T-cell (primary cell): ENCODE results near the gene LCN15. TPM values are rescaled to one million over a fixed set of nuclear protein-coding genes. Genes with fewer than 3 reads are reported as not detected.
A peak's percentile ranks its signal among the peaks of the same experiment; 100 is the strongest.
"Not testable (repeated sequence)": the region's sequence is repeated elsewhere in the genome, so short reads cannot be mapped to it uniquely, and the experiment has no call there.

Source experiments
- ATAC-seq, 4 experiments: fragments of 200-7000 bp in 3 of 4; fragments of 150-1000 bp in 1 of 4; cut with Tn5 transposase; replicated peaks in 1 of 4; 1 replicate in 3 of 4; 2 replicates in 1 of 4; pipeline ENCODE4 v1.10.0; 2021; ENCODE audit warnings: moderate library complexity in 3 of 4, mild to moderate bottlenecking in 2 of 4, moderate number of reproducible peaks in 1 of 4
- CTCF ChIA-PET, 2 donors: fragments of 300-600 bp; sonication (Branson Sonifier 250); formaldehyde crosslinking; loops; one replicate each; lab custom pipeline; 2022; ENCODE audit warnings: antibody characterized with exemption in 2 of 2; lab: Charles Lee
- POLR2A ChIA-PET, 2 donors: fragments of 300-600 bp; sonication (Branson Sonifier 250); formaldehyde crosslinking; loops; one replicate each; lab custom pipeline; 2022; ENCODE audit warnings: antibody characterized with exemption in 2 of 2; lab: Charles Lee
- DNase-seq, 35 experiments: peaks; one replicate each; pipeline versions ENCODE4 v3.0.0 to v3.0.0-alpha.2; 2013 to 2023
- H3K27ac ChIP-seq: one replicate; pipeline ENCODE4 v1.5.1; 2013; ENCODE audit warnings: low read length
- H3K27me3 ChIP-seq, 2 experiments: replicated peaks in 1 of 2; 1 replicate in 1 of 2; 2 replicates in 1 of 2; pipeline versions ENCODE4 v1.6.1 to v1.7.0; 2013; ENCODE audit warnings: low read length in 1 of 2, mixed read lengths in 1 of 2; ENCODE audit not compliant: control insufficient read depth in 2 of 2, insufficient read depth in 2 of 2; ENCODE audit errors: extremely low read depth in 1 of 2
- H3K36me3 ChIP-seq, 2 donors: 1 replicate in 1 of 2; 2 replicates in 1 of 2; pipeline versions ENCODE4 v1.6.1 to v1.7.0; 2013; ENCODE audit warnings: low read length in 1 of 2; ENCODE audit not compliant: control insufficient read depth in 2 of 2, insufficient read depth in 1 of 2; ENCODE audit errors: extremely low read depth in 1 of 2
- H3K4me1 ChIP-seq, 2 experiments: 1 replicate in 1 of 2; 2 replicates in 1 of 2; pipeline versions ENCODE4 v1.6.1 to v1.7.0; 2013; ENCODE audit warnings: low read length in 2 of 2, mixed read lengths in 1 of 2; ENCODE audit not compliant: insufficient read depth in 2 of 2, control insufficient read depth in 1 of 2; ENCODE audit errors: extremely low read depth in 1 of 2
- H3K4me3 ChIP-seq, 2 donors: 1 replicate in 1 of 2; 2 replicates in 1 of 2; pipeline versions ENCODE4 v1.5.1 to v1.7.0; 2013; ENCODE audit warnings: mild to moderate bottlenecking in 2 of 2, low read length in 1 of 2, moderate library complexity in 1 of 2; ENCODE audit not compliant: control insufficient read depth in 1 of 2; ENCODE audit errors: extremely low read depth in 1 of 2
- H3K9me3 ChIP-seq: 2 replicates; pipeline ENCODE4 v1.7.0; 2013
- H3K27ac Mint-ChIP-seq, 2 donors: one replicate each; pipeline ENCODE4 v1.8.0; 2020 to 2021; ENCODE audit warnings: mild to moderate bottlenecking in 2 of 2, mixed read lengths in 2 of 2
- H3K27me3 Mint-ChIP-seq, 2 donors: one replicate each; pipeline ENCODE4 v1.8.0; 2021 to 2022; ENCODE audit warnings: mixed read lengths in 2 of 2
- H3K36me3 Mint-ChIP-seq: one replicate; pipeline ENCODE4 v1.8.0; 2021; ENCODE audit warnings: mixed read lengths
- H3K4me1 Mint-ChIP-seq, 3 donors: one replicate each; pipeline ENCODE4 v1.8.0; 2020 to 2022; ENCODE audit warnings: mixed read lengths in 3 of 3, mild to moderate bottlenecking in 1 of 3
- H3K4me3 Mint-ChIP-seq, 3 donors: one replicate each; pipeline ENCODE4 v1.8.0; 2020 to 2022; ENCODE audit warnings: mild to moderate bottlenecking in 3 of 3, mixed read lengths in 3 of 3, moderate library complexity in 3 of 3
- H3K9me3 Mint-ChIP-seq, 3 donors: one replicate each; pipeline ENCODE4 v1.8.0; 2020 to 2022; ENCODE audit warnings: mixed read lengths in 3 of 3
- WGBS: methylation state at CpG from one replicate; pipeline ENCODE4 v1.1.5; 2013; ENCODE audit warnings: missing lambda C conversion rate; ENCODE audit not compliant: insufficient coverage; 5-methylcytosine and 5-hydroxymethylcytosine counted together
- total RNA-seq, 35 experiments: library from RNA in 6 of 35; stranded (reverse) in 6 of 35; fragments of 120-200 nt in 1 of 35; gene quantifications; one replicate each; pipeline versions ENCODE4 v1.2.1 to v1.2.4 and lab custom pipeline; 2013 to 2026

LCN15 gene
- total RNA-seq, 5 donors from 2014 or later (not counting 1 experiment from before 2014, with no cell fraction given), result not detected

DNA sequence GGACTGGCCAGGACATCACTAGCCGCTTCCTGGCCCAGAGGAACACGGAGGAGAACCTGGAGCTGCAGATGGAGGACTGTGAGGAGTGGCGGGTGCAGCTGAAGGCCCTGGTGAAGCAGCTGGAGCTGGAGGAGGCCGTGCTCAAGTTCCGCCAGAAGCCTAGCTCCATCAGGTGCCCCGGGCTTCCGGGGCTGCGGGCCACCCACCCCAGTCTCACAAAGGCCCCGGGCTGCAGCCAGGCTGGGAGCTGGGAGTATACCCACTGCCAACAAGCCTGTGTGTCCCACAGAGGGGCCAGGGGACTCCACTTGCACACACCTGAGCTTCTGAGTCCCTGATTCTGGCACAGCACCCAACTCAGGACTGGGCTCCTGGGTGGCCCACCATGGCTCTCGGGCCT is 41.7 kb upstream of the LCN15 start:
- WGBS, result 95% methylated on average over 9 of the region's 10 CpGs
- Histone ChIP-seq H3K9me3 (no peaks in the 10 kb centered on the region), H3K27ac (no peak overlapping the region), H3K4me1 (peaks cover 12 to 42% of the 10 kb centered on the region in 2 experiments), H3K27me3 (peaks cover 0 to 9% of the 10 kb centered on the region in 2 experiments), H3K4me3 (no peak overlapping the region), H3K36me3 (peaks cover 0 to 8% of the 10 kb centered on the region in 2 donors)
- DNase-seq (no peak), ATAC-seq (no peak)
- Mint-ChIP-seq H3K4me1 (peaks cover 33 to 42% (median 40%) of the 10 kb centered on the region in 3 donors), H3K4me3 (peak overlapping the region; percentile 83 to 87 (median 85)), H3K27ac (peak overlapping the region; percentile 89 to 90), H3K36me3 (peaks cover 7% of the 10 kb centered on the region), H3K9me3 (no peaks in the 10 kb centered on the region), H3K27me3 (no peaks in the 10 kb centered on the region)
- ChIA-PET CTCF (no interaction called here), POLR2A (no interaction called here)

DNA sequence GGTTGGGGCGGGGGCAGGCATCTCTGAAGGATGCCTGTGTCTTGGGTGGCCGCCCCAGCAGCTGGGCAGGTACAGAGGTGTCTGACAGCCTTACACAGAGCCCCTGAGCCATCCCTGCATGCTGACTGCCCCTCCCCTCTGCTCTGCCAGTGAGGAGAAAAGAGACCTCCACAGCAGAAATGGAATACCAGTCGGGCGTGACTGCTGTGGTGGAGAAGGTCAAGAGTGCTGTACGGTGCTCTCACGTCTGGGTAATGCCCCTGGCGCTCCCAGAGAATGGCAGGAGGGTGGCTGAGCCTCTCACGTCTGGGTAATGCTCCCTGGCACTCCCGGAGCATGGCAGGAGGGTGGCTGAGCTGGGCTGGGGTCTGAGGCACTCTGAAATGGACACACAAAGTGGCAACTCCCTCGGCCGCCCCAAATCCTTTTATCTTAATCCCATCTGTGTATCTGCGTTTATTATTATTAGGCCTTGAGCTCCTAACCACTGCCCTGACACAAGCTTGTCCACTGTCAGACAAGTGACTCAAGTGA is 41.0 kb upstream of the LCN15 start:
- no peaks in the 10 kb centered on the region for H3K9me3 ChIP-seq
- H3K4me1 ChIP-seq, result peaks cover 16 to 45% of the 10 kb centered on the region in 2 experiments
- DNase-seq, result no peak
- ChIA-PET CTCF (no interaction called here), POLR2A (no interaction called here)
- WGBS, result 97% methylated on average over 10 of the region's 12 CpGs
- ATAC-seq, result no peak
- peaks cover 0 to 14% of the 10 kb centered on the region in 2 experiments for H3K27me3 ChIP-seq
- Mint-ChIP-seq H3K9me3 (no peaks in the 10 kb centered on the region), H3K27me3 (no peaks in the 10 kb centered on the region), H3K4me3 (peak overlapping the region in 1 of 3 donors; percentile 3), H3K27ac (no peak overlapping the region), H3K4me1 (peaks cover 37 to 46% (median 44%) of the 10 kb centered on the region in 3 donors), H3K36me3 (peaks cover 5% of the 10 kb centered on the region)
- peaks cover 0 to 4% of the 10 kb centered on the region in 2 donors for H3K36me3 ChIP-seq
- H3K27ac ChIP-seq, result no peak overlapping the region
- no peak overlapping the region for H3K4me3 ChIP-seq

GRCh38 chr9:136804509-136805206 is 40.3 kb upstream of the LCN15 start:
- Histone ChIP-seq H3K9me3 (no peaks in the 10 kb centered on the region), H3K4me3 (no peak overlapping the region), H3K27me3 (peaks cover 0 to 17% of the 10 kb centered on the region in 2 experiments), H3K4me1 (peaks cover 16 to 45% of the 10 kb centered on the region in 2 experiments), H3K36me3 (peaks cover 0 to 4% of the 10 kb centered on the region in 2 donors), H3K27ac (no peak overlapping the region)
- H3K4me3 Mint-ChIP-seq, result no peak overlapping the region
- no peak overlapping the region for H3K27ac Mint-ChIP-seq
- peaks cover 35 to 44% (median 42%) of the 10 kb centered on the region in 3 donors for H3K4me1 Mint-ChIP-seq
- ChIA-PET POLR2A (no interaction called here), CTCF (no interaction called here)
- 95% methylated on average over 15 of the region's 20 CpGs for WGBS
- H3K9me3 Mint-ChIP-seq, result no peaks in the 10 kb centered on the region
- no peaks in the 10 kb centered on the region for H3K36me3 Mint-ChIP-seq
- H3K27me3 Mint-ChIP-seq, result no peaks in the 10 kb centered on the region
- no peak for DNase-seq
- ATAC-seq, result no peak

- no peak for ATAC-seq
- Mint-ChIP-seq H3K27me3 (no peaks in the 10 kb centered on the region), H3K27ac (no peak overlapping the region), H3K9me3 (no peaks in the 10 kb centered on the region), H3K4me3 (no peak overlapping the region), H3K4me1 (peaks cover 27 to 35% (median 35%) of the 10 kb centered on the region in 3 donors), H3K36me3 (no peaks in the 10 kb centered on the region)
- no peak for DNase-seq
- POLR2A ChIA-PET, result no interaction called here
- Histone ChIP-seq H3K4me3 (no peak overlapping the region), H3K27me3 (peaks cover 0 to 25% of the 10 kb centered on the region in 2 experiments), H3K4me1 (peaks cover 11 to 45% of the 10 kb centered on the region in 2 experiments), H3K27ac (no peak overlapping the region), H3K36me3 (peaks cover 0 to 4% of the 10 kb centered on the region in 2 donors), H3K9me3 (no peaks in the 10 kb centered on the region)
- CTCF ChIA-PET, result no interaction called here
- 98% methylated on average over 21 of the region's 22 CpGs for WGBS
Measured at GRCh38 chr9:136803551-136804508, 39.5 kb upstream of the LCN15 start.

DNA sequence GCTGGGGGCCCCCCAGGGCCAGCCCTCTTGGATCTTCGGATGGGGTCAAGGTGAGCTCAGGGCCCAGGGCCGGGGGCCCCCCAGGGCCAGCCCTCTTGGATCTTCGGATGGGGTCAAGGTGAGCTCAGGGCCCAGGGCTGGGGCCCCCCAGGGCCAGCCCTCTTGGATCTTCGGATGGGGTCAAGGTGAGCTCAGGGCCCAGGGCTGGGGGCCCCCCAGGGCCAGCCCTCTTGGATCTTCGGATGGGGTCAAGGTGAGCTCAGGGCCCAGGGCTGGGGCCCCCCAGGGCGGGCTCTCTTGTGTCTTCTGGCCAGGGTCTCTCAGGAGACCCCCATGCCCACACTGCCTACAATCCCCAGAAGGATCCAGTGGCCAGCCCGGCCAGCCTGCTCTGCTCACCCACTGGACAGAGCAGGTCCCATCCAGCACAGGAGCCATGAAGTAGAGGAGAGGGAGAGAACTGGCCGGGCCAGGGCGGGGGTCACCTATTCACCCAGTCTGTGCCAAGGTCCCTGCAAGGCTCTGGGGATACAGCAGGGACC is 38.8 kb upstream of the LCN15 start:
- H3K9me3 ChIP-seq, ATAC-seq, POLR2A ChIA-PET, H3K36me3 Mint-ChIP-seq, H3K4me3 ChIP-seq, DNase-seq, H3K9me3 Mint-ChIP-seq, CTCF ChIA-PET, H3K4me3 Mint-ChIP-seq, H3K27ac ChIP-seq, H3K36me3 ChIP-seq, H3K27me3 Mint-ChIP-seq, H3K27ac Mint-ChIP-seq: not testable (repeated sequence)
- H3K4me1 ChIP-seq, result peaks cover 10 to 45% of the 10 kb centered on the region in 2 experiments
- peaks cover 0 to 32% of the 10 kb centered on the region in 2 experiments for H3K27me3 ChIP-seq
- 90% methylated on average over 2 of the region's 9 CpGs for WGBS
- H3K4me1 Mint-ChIP-seq, result peaks cover 24 to 33% (median 33%) of the 10 kb centered on the region in 3 donors

GRCh38 chr9:136802321-136802720 is 38.0 kb upstream of the LCN15 start:
- H3K9me3 Mint-ChIP-seq, result no peaks in the 10 kb centered on the region
- DNase-seq, result no peak
- peaks cover 0 to 4% of the 10 kb centered on the region in 2 donors for H3K36me3 ChIP-seq
- no peak for ATAC-seq
- peaks cover 0 to 32% of the 10 kb centered on the region in 2 experiments for H3K27me3 ChIP-seq
- no peaks in the 10 kb centered on the region for H3K9me3 ChIP-seq
- no peak overlapping the region for H3K4me3 ChIP-seq
- no peak overlapping the region for H3K27ac Mint-ChIP-seq
- no peaks in the 10 kb centered on the region for H3K36me3 Mint-ChIP-seq
- peak overlapping the region in 1 of 3 donors; percentile 23 for H3K4me3 Mint-ChIP-seq
- 83% methylated on average over 2 of the region's 6 CpGs for WGBS
- no peak overlapping the region for H3K27ac ChIP-seq
- ChIA-PET POLR2A (no interaction called here), CTCF (no interaction called here)
- peaks cover 27 to 34% (median 33%) of the 10 kb centered on the region in 3 donors for H3K4me1 Mint-ChIP-seq
- no peaks in the 10 kb centered on the region for H3K27me3 Mint-ChIP-seq
- H3K4me1 ChIP-seq, result peaks cover 10 to 45% of the 10 kb centered on the region in 2 experiments
